ENCODE data around the gene ZBTB7C.
A peak's percentile ranks its signal among the peaks of the same experiment; 100 is the strongest.

ZBTB7C gene

DNA sequence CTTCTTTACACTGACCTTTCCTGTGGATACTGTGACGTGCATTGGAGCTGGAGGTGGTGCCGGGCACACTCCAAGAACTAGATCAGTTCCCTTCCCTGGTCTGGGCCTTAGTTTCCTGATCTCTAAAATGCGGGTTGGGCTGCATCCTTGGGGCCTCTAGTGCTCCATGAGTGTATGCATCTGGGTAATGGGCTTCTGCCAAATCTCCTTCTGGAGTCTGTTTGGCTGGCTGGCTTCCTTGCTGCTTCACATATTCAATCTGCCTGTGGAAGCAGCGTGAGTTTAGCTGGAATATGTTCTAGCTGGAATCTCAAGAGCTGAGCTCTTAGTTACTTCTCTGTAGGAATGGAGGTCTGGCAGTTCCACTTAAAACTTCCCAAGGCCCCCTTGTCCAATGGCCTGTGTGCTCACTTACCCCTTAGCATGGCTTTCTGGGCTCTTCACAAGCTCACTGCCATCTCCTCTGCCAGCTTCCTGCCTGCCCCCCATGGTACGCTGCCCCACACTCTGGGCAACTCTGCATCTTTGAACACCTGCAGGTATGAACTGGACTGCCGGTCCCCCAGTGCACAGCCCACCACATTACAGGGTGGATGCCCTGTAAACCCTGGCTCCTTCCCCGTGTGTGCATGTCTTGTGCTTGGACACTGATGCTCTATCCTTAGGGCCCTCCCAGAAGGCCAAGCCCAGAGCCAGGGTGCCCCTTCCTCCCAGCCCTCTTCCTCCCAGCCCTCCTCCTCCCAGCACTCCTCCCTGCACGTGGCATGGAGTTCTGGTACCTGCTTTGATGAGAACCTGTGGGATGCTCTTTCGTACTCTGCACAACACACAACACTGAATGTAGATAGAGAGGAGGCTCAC is 375.2 kb downstream of the ZBTB7C start:
- no CpG with 5 or more reads among the region's 9 CpGs for WGBS (ENCODE audit: insufficient coverage, insufficient read length)
- no peak for DNase-seq (ENCODE audit: low read depth, low spot score)
- H3K4me1 ChIP-seq (ENCODE audit: control insufficient read depth, insufficient read depth, low read length) = no peaks in the 10 kb centered on the region; the same call in 1 of the 2 replicates
- H3K27me3 ChIP-seq (ENCODE audit: control insufficient read depth, insufficient read depth, low read length) = no peaks in the 10 kb centered on the region
- no peaks in the 10 kb centered on the region for H3K9me3 ChIP-seq (ENCODE audit: control insufficient read depth, insufficient read depth, low read length)
- no peak overlapping the region for H3K27ac ChIP-seq (ENCODE audit: low read length)
- H3K4me3 ChIP-seq (ENCODE audit: low read length) = no peak overlapping the region
- no peaks in the 10 kb centered on the region for H3K36me3 ChIP-seq (ENCODE audit: control insufficient read depth, insufficient read depth, low read length)

DNA sequence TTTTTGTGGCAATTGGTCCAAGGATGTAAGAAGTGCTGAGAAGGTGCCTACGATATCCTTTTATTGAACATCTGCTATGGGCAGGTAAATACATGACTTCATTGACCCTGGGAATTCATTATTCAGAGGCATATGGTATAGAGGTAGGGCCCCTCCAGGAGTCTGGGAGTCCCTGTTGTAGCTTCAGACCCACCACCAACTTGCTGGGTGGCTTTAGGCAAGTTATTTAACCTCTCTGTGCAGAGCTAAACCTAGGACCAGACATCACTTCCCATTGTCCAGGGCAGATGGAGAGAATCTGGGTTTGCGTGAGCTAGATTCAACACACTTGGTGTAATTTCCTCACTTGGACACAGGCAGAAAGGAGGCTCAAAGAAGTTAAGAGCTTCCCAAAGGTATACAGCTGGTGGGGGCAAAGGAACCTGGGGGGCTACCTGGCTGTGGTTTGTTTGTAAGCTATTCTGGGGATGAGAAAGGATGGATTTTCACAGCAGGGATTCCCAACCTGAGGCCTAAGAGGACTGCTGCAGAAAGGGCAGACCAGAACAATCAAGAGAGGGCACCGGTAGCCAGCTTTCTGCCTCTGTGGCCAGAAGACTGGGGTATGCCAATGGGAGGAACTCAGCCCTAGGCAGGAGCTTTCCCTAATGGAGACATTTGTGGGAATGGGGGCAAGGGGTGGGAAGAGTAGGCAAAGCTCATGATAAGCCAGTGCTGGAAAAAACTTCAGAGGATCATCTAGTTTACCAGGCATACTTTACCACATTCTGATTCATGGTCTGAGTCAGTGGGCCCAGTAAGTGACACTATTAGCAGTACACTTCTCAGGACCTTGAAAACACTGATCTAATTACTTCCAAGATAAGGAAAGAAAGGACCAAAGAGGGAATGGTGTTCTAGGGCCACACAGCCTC is 376.1 kb downstream of the ZBTB7C start:
- no peaks in the 10 kb centered on the region; the same call in 1 of the 2 replicates for H3K4me1 ChIP-seq (ENCODE audit: control insufficient read depth, insufficient read depth, low read length)
- H3K27ac ChIP-seq (ENCODE audit: low read length) = no peak overlapping the region
- no peaks in the 10 kb centered on the region for H3K9me3 ChIP-seq (ENCODE audit: control insufficient read depth, insufficient read depth, low read length)
- no peaks in the 10 kb centered on the region for H3K27me3 ChIP-seq (ENCODE audit: control insufficient read depth, insufficient read depth, low read length)
- no peak overlapping the region for H3K4me3 ChIP-seq (ENCODE audit: low read length)
- DNase-seq (ENCODE audit: low read depth, low spot score) = no peak
- no peaks in the 10 kb centered on the region for H3K36me3 ChIP-seq (ENCODE audit: control insufficient read depth, insufficient read depth, low read length)
- WGBS (ENCODE audit: insufficient coverage, insufficient read length) = no CpG with 5 or more reads among the region's 3 CpGs

DNA sequence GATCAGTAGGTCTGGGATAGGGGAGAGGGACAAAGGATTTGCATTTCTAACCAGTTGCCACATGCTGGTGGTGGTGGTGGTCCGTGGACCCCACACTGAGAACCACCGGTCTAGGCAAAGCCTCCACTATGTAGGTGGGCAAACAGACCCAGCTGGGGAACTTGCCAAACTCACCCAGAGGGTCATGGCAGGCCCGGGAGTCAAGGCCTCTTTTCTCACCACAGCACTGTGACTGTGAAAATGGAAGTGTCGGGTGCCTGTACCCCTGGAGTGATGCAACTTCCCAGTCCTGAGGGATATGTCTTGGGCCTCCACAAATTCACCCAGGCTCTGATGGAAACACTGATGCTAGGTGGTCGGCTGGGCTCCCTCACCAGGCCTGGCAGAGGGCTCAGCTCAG is 377.5 kb downstream of the ZBTB7C start:
- no peak for DNase-seq (ENCODE audit: low read depth, low spot score)
- Histone ChIP-seq H3K27ac (ENCODE audit: low read length) (no peak overlapping the region), H3K9me3 (ENCODE audit: control insufficient read depth, insufficient read depth, low read length) (no peaks in the 10 kb centered on the region), H3K4me1 (ENCODE audit: control insufficient read depth, insufficient read depth, low read length) (peaks cover 1% of the 10 kb centered on the region; the same call in 1 of the 2 replicates), H3K36me3 (ENCODE audit: control insufficient read depth, insufficient read depth, low read length) (no peaks in the 10 kb centered on the region), H3K27me3 (ENCODE audit: control insufficient read depth, insufficient read depth, low read length) (no peaks in the 10 kb centered on the region), H3K4me3 (ENCODE audit: low read length) (no peak overlapping the region)
- WGBS (ENCODE audit: insufficient coverage, insufficient read length) = no CpG with 5 or more reads among the region's 5 CpGs

DNA sequence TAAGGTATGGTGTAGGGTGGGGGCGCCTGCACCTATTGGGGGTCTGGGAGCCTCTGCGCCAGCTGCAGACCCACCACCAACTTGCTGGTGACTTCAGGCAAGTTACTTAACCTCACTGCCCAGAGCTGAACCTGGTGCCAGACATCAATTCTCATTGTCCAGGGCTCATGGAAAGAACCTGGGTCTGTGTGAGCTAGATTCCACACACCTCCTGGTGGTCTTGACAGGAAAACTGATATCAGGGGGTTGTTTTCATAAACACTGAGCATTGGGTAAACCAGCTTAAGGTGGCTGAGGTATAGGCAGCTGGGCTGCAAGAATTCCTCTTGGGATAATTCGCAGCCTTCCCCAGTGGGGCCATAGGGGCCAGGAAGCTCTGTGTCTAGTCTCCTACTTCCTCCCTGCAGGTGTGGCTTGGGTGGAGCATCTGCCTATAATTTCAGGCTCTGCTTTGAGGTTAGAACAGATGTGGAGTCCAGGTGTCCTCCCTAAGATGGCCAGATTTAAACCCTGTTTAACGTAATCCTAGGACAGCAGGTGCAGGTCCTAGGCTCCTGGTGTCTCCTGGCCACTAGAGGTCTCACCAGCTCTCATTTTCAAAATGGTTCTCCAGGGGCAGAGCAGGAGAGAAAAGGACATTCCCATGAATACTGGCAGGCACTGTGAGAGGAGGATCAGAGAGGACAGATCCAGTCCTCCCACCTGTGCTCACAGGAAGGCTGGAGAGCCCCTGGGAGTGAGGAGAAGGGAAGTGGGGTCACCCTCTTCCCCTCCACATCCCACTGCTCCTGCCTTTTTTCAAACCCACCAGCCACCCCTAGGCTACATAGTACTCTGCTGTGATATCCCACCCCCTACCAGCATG is 378.3 kb downstream of the ZBTB7C start:
- WGBS (ENCODE audit: insufficient coverage, insufficient read length) = no CpG with 5 or more reads among the region's 4 CpGs
- H3K36me3 ChIP-seq (ENCODE audit: control insufficient read depth, insufficient read depth, low read length) = no peaks in the 10 kb centered on the region
- peak; percentile 39 for DNase-seq (ENCODE audit: low read depth, low spot score)

DNA sequence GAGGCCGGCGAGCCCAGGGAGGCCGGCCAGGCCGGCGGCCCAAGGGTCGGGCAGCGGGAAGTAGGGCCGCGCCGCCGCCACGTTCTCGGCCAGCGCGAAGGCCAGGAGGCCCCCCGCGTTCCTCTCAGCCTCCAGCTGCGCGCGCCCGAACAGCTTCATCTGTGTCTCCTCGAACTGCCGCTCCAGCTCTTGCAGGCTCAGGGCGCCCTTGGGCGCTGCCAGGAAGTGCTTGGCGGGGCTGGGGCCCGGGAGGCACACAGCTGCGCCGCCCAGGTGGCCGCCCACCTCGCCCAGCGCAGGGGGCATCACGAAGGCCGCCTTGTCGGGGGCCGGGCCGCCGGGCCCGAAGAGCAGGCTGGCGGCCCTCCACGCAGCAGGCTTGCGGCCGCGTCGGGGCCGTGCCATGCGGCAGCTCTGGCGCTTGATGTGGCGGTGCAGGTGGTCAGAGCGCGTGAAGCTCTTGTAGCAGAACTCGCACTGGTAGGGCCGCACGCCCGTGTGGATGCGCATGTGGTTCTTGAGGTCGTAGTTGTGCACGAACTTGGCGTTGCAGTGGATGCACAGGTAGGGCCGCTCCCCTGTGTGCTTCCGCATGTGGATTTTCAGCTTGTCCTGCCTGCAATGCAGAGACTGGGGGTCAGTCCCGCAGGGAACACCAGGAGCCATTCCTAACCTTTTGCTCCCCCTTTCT is 379.7 kb downstream of the ZBTB7C start:
- peaks cover 1% of the 10 kb centered on the region; the same call in 1 of the 2 replicates for H3K4me1 ChIP-seq (ENCODE audit: control insufficient read depth, insufficient read depth, low read length)
- no peak for DNase-seq (ENCODE audit: low read depth, low spot score)
- H3K9me3 ChIP-seq (ENCODE audit: control insufficient read depth, insufficient read depth, low read length) = no peaks in the 10 kb centered on the region
- no peak overlapping the region for H3K4me3 ChIP-seq (ENCODE audit: low read length)
- no peaks in the 10 kb centered on the region for H3K27me3 ChIP-seq (ENCODE audit: control insufficient read depth, insufficient read depth, low read length)
- no CpG with 5 or more reads among the region's 62 CpGs for WGBS (ENCODE audit: insufficient coverage, insufficient read length)
- H3K36me3 ChIP-seq (ENCODE audit: control insufficient read depth, insufficient read depth, low read length) = no peaks in the 10 kb centered on the region
- H3K27ac ChIP-seq (ENCODE audit: low read length) = no peak overlapping the region

More for the DNA sequence above, 378.3 kb downstream of the ZBTB7C start:
- H3K27ac ChIP-seq (ENCODE audit: low read length) = no peak overlapping the region
- peaks cover 1% of the 10 kb centered on the region; the same call in 1 of the 2 replicates for H3K4me1 ChIP-seq (ENCODE audit: control insufficient read depth, insufficient read depth, low read length)
- no peaks in the 10 kb centered on the region for H3K27me3 ChIP-seq (ENCODE audit: control insufficient read depth, insufficient read depth, low read length)
- no peaks in the 10 kb centered on the region for H3K9me3 ChIP-seq (ENCODE audit: control insufficient read depth, insufficient read depth, low read length)
- H3K4me3 ChIP-seq (ENCODE audit: low read length) = no peak overlapping the region

DNA sequence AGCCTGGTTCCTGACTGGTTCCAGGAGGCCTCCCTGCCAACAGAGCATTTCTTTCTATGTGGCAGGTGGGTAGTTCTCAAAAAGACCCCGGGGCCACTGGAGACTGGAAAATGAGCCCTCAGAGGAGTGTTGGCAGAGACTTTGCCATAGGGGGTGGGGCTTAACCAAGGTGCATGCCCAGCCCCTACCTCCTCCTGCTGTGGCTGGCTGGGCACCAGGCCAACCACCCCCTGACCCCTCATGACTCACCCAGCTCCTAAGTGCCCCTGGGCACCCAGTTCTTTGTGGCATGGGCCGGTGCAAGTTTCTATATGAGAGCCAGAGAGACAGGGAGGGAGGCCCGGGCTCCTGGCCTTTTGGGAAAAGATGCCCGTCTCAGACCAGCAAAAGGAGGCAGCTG is 380.5 kb downstream of the ZBTB7C start:
- H3K4me3 ChIP-seq (ENCODE audit: low read length) = no peak overlapping the region
- DNase-seq (ENCODE audit: low read depth, low spot score) = no peak
- H3K27ac ChIP-seq (ENCODE audit: low read length) = no peak overlapping the region
- H3K27me3 ChIP-seq (ENCODE audit: control insufficient read depth, insufficient read depth, low read length) = no peaks in the 10 kb centered on the region
- H3K4me1 ChIP-seq (ENCODE audit: control insufficient read depth, insufficient read depth, low read length) = peaks cover 1% of the 10 kb centered on the region; the same call in 1 of the 2 replicates
- H3K9me3 ChIP-seq (ENCODE audit: control insufficient read depth, insufficient read depth, low read length) = no peaks in the 10 kb centered on the region
- no CpG with 5 or more reads among the region's 4 CpGs for WGBS (ENCODE audit: insufficient coverage, insufficient read length)
- no peaks in the 10 kb centered on the region for H3K36me3 ChIP-seq (ENCODE audit: control insufficient read depth, insufficient read depth, low read length)

DNA sequence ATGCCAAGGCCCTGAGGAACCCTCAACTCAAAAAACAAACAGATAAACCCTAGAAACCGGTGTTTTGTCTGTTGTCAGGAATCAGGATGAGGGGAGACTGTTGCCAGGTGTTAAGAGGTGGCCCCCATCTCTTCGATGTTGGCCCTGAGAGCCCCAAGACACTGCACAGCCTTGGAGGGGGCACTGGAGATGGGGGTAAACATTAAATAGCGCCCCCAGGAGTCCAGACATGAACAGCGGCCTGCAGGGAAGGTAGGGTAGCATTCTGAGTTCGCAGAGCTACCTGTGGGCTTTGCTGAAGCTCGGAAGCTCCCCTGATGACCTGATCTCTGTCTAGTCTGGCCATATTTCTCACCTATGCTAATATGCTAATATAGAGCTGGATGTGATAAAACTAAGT is 381.1 kb downstream of the ZBTB7C start:
- Histone ChIP-seq H3K9me3 (ENCODE audit: control insufficient read depth, insufficient read depth, low read length) (no peaks in the 10 kb centered on the region), H3K4me1 (ENCODE audit: control insufficient read depth, insufficient read depth, low read length) (peaks cover 1% of the 10 kb centered on the region; the same call in 1 of the 2 replicates), H3K27ac (ENCODE audit: low read length) (no peak overlapping the region), H3K4me3 (ENCODE audit: low read length) (no peak overlapping the region), H3K36me3 (ENCODE audit: control insufficient read depth, insufficient read depth, low read length) (no peaks in the 10 kb centered on the region), H3K27me3 (ENCODE audit: control insufficient read depth, insufficient read depth, low read length) (no peaks in the 10 kb centered on the region)
- no peak for DNase-seq (ENCODE audit: low read depth, low spot score)
- no CpG with 5 or more reads among the region's 6 CpGs for WGBS (ENCODE audit: insufficient coverage, insufficient read length)

DNA sequence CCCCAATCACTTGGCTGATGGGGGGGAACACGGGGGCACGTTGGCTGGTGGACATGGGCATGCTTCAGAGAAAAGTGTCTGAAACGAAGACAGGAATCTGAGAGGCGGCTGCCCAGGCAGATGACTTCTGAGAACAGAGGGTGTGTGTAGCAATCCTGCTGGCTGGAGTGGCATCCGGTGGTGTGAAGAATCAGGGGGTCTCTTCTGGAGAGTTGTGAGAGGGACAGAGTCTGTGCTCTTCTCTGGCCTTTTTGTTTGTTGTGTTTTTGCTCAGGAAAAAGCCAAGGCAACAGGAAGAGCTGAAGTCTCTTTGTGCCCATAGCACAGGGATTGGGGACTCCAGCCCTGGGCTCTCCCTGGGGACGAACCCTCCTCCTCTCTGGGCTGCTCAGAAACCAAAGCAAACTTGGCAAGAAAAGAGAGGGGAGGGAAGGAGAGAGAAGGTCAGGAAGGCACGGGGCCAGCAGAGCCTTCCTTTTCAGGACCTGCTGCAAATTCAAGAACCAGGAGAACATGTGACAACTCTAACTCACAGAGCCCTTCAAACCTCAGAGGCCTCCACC is 381.7 kb downstream of the ZBTB7C start:
- WGBS (ENCODE audit: insufficient coverage, insufficient read length) = no CpG with 5 or more reads among the region's 7 CpGs
- H3K27me3 ChIP-seq (ENCODE audit: control insufficient read depth, insufficient read depth, low read length) = no peaks in the 10 kb centered on the region
- H3K27ac ChIP-seq (ENCODE audit: low read length) = no peak overlapping the region
- H3K36me3 ChIP-seq (ENCODE audit: control insufficient read depth, insufficient read depth, low read length) = no peaks in the 10 kb centered on the region
- no peaks in the 10 kb centered on the region for H3K9me3 ChIP-seq (ENCODE audit: control insufficient read depth, insufficient read depth, low read length)
- peaks cover 1% of the 10 kb centered on the region for H3K4me1 ChIP-seq (ENCODE audit: control insufficient read depth, insufficient read depth, low read length)
- H3K4me3 ChIP-seq (ENCODE audit: low read length) = no peak overlapping the region
- no peak for DNase-seq (ENCODE audit: low read depth, low spot score)

DNA sequence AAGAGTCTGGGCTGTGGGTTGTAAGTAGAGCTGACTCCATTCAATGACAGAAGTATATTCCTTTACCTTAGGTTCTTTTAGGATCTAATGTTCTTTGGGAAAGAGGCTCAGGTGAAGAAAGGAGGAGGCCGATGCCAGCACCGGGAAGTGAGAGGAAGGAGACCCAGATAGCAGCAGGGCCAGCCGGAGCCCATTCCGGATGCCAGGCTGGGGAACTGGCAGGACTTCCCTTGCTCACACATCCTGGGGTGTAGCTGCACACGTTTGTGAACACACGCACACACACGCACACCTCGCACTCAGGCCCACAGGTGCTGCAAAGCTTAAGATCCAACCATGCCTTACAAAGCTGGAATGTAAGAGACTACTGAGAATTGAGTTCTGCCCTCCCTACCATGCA is 383.0 kb downstream of the ZBTB7C start:
- H3K4me3 ChIP-seq (ENCODE audit: low read length) = no peak overlapping the region
- no CpG with 5 or more reads among the region's 8 CpGs for WGBS (ENCODE audit: insufficient coverage, insufficient read length)
- H3K9me3 ChIP-seq (ENCODE audit: control insufficient read depth, insufficient read depth, low read length) = no peaks in the 10 kb centered on the region
- peaks cover 1% of the 10 kb centered on the region for H3K4me1 ChIP-seq (ENCODE audit: control insufficient read depth, insufficient read depth, low read length)
- H3K36me3 ChIP-seq (ENCODE audit: control insufficient read depth, insufficient read depth, low read length) = no peaks in the 10 kb centered on the region
- no peak overlapping the region for H3K27ac ChIP-seq (ENCODE audit: low read length)
- no peaks in the 10 kb centered on the region for H3K27me3 ChIP-seq (ENCODE audit: control insufficient read depth, insufficient read depth, low read length)
- no peak for DNase-seq (ENCODE audit: low read depth, low spot score)

Data from iPS DF 6.9 (cell line).